Measurements from ENCODE around the gene MLX.
"Not testable (repeated sequence)": the region's sequence is repeated elsewhere in the genome, so short reads cannot be mapped to it uniquely, and the experiment has no call there.

Gene MLX

GRCh38 chr17:42541041-42541833 lies 25.7 kb upstream of the MLX start:
- in situ Hi-C loops (cut with MboI; ENCODE audit: low pct_unique_long_range_greater_than_20kb, low sequenced_read_pairs, unreplicated experiment): no loop called here
- no peak for TF ChIP-seq CTCF (IDR thresholded peaks at IDR 0.05; ENCODE audit: extremely low read depth, insufficient read depth, missing control alignments)
- DNase-seq (ENCODE audit: low spot score): no peak

- DNase-seq (ENCODE audit: low spot score): no peak
- in situ Hi-C loops (cut with MboI; ENCODE audit: low pct_unique_long_range_greater_than_20kb, low sequenced_read_pairs, unreplicated experiment): no loop called here
- no peak for TF ChIP-seq CTCF (IDR thresholded peaks at IDR 0.05; ENCODE audit: extremely low read depth, insufficient read depth, missing control alignments)
Measured at GRCh38 chr17:42543190-42544079, 23.5 kb upstream of the MLX start.

GRCh38 chr17:42544874-42545283 lies 22.0 kb upstream of the MLX start:
- no peak for TF ChIP-seq CTCF (IDR thresholded peaks at IDR 0.05; ENCODE audit: extremely low read depth, insufficient read depth, missing control alignments)
- in situ Hi-C loops (cut with MboI; ENCODE audit: low pct_unique_long_range_greater_than_20kb, low sequenced_read_pairs, unreplicated experiment): no loop called here
- DNase-seq (ENCODE audit: low spot score): no peak

GRCh38 chr17:42545755-42546505 lies 21.0 kb upstream of the MLX start:
- in situ Hi-C loops (cut with MboI; ENCODE audit: low pct_unique_long_range_greater_than_20kb, low sequenced_read_pairs, unreplicated experiment); DNase-seq (ENCODE audit: low spot score): not testable (repeated sequence)

GRCh38 chr17:42547001-42547461 lies 19.9 kb upstream of the MLX start:
- in situ Hi-C loops (cut with MboI; ENCODE audit: low pct_unique_long_range_greater_than_20kb, low sequenced_read_pairs, unreplicated experiment): no loop called here
- TF ChIP-seq CTCF (IDR thresholded peaks at IDR 0.05; ENCODE audit: extremely low read depth, insufficient read depth, missing control alignments): no peak
- no peak for DNase-seq (ENCODE audit: low spot score)

- in situ Hi-C loops (cut with MboI; ENCODE audit: low pct_unique_long_range_greater_than_20kb, low sequenced_read_pairs, unreplicated experiment): no loop called here
- no peak for DNase-seq (ENCODE audit: low spot score)
- no peak for TF ChIP-seq CTCF (IDR thresholded peaks at IDR 0.05; ENCODE audit: extremely low read depth, insufficient read depth, missing control alignments)
Measured at GRCh38 chr17:42547698-42548069, 19.2 kb upstream of the MLX start.
